HG02642 (cell line): ENCODE measurements around the gene PRRG3.
"Not testable (repeated sequence)": the region's sequence is repeated elsewhere in the genome, so short reads cannot be mapped to it uniquely, and the experiment has no call there.

Experiments
- ATAC-seq: cut with Tn5 transposase; IDR thresholded peaks from one replicate; pipeline ENCODE4 v1.9.1; 2021; ENCODE audit warnings: mild to moderate bottlenecking; ENCODE audit not compliant: unreplicated experiment, poor library complexity

Gene PRRG3

DNA sequence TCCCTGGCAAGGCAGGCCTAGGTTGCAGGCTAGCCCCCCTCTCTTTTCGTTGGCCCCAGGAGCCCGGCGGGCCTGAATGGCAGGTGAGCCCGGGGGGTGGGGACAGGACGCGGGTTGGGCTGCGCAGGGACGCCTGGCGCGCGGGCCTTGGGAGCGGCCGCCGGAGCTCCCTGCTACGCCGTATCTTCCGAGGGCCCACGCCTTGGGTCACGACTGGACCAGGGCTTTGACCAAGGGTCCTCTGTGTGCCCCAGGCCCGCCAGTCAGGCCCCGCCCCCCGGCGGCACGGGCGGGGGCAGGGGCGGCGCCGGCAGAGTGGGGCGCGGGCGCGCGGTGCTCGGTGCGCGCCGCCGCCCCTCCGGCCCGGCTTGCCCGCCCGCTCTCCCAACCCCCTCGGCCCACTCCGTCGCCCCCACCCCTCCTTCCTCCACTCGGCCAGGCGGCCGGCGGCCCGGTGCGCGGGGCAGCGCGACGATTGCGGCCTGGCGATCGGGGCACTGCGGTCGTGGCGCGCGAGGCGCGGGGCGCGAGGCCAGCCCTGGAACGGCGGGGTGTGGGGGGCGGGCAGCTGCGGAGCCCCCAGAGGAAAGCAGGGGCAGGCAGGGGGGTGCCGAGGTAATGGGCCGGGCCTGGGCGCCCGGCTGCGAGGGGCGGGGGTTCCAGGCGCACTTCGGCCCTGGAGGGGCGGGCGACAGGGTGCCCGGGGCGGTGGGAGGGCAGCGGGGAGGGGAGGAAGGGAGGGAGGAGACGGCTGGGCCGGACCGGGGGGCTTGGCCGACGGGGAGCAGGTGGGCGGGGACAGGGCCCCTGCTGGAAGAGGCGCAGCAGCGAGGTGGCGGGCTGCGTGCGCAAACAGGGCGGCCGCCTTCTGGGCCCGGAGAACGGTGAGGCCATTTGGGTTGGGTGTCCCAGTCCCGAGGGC is at the start of gene PRRG3:
Gene PRRG3 (plus strand): TSS at position 798 of the 922 bp plus-strand sequence. CDS start 3,357 bp downstream, outside the sequence.
- no peak for ATAC-seq

DNA sequence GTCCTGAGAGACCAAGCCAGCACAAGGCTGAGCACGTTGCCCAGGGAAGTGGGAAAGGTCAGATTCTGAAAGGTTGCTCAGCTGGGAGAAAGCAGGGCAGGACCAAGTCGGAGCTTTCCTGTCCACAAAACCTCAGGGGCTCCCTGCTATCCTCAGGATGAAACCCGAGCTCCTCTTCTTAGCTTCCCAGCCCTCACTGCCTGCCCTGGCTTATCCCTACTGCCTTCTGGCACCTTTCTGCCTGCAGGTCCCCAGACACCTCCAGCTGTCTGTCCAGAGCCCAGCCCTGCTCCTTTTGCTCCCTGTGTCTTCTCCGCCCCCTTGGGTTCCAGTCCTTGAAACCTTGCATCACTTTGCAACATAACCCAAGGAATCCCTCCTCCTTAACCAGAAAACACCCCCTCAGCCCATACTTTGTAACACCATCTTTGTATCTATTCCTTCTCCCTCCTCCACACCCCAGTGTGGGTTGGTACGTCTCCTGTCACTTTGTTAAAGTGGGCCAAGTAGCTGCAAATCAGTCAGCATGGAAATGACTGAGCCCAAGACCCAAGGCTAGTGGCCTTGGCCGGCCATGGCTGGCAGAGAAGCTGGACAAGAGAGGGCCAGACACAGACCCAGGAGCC is 20.0 kb upstream of the PRRG3 start:
- ATAC-seq, result no peak

DNA sequence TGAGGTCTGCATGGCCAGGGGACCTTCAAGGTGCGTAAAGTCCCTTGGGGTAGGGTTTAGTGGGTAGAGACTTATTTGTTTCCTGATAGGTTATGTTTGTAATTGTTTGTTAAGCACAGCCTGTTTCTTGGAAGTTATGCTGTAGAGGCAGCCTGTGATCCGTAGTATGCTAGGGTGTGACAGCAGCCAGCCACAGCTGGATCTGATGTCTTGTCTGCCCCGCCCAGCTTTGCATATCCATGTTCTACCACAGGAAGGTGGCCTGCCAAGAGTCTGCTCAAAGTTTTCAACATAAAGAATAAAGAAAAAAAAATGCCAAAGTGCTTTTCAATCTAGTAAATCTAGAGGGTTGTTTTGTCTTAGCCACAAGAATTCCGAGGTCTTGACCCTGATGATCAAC is 19.1 kb upstream of the PRRG3 start:
- no peak for ATAC-seq

DNA sequence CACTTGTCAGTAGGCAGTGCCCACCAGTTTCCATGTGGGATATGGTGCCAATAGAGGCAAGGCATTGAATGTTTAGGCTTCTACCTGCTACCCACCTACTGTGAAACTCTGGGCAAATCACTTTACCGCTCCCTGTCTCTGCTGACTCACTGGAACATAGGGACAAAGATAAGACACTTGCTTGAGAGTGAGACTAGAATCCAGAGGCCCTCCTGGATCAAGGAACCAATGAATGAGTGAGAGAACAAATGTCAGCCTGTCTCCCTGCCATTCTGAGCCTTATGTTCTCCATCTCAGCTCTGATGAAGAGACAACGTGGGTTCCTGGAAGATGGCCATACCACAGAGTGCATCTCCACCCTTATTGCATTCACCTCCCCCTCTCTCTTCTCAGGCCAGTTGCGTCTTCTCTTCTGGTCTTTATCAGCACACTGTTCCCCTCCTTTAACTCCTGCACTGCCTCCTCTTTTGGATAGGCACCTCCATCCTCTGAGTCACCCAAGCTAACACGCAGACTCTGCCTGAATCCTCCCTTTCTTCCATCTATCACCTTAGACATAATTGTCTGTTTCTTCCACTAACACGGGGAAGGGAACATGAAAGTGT is 15.4 kb upstream of the PRRG3 start:
- no peak for ATAC-seq

DNA sequence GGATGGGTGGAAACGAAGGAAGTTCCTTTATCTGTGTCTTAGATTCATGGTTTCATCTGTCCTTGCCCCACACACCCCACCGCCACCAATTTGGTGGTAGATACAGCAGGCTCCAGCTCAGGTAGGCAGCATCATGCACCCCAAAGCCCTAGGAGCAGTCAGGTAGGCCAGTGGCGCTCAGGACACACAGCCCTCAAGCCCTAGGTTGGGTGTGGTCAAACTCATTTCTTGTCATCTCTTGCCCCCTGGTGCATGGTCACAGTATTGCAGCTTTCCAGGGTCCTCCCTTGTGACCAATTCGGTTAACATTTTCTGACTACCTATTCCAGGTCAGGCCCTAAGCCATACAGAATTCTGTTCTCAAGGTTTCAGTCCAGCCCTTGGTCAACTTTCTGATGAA is 14.5 kb upstream of the PRRG3 start:
- ATAC-seq, result peak; percentile 82

DNA sequence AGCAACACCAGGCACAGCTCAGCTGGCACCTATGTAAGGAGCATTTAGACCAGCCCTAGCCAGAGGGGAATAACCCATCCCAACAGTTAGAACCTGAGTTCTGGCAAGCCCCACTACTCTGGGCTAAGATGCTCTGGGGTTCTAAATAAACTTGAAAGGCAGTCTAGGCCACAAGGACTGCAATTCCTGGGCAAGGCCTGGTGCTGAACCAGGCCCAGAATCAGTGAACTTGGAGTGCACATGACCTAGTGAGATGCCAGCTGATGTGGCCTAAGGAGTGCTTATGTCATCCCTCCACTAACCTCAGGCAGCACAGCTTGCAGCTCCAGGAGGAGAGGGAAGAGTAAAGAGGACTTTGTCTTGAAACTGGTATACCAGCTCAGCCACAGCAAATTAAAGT is 7.6 kb upstream of the PRRG3 start:
- no peak for ATAC-seq

DNA sequence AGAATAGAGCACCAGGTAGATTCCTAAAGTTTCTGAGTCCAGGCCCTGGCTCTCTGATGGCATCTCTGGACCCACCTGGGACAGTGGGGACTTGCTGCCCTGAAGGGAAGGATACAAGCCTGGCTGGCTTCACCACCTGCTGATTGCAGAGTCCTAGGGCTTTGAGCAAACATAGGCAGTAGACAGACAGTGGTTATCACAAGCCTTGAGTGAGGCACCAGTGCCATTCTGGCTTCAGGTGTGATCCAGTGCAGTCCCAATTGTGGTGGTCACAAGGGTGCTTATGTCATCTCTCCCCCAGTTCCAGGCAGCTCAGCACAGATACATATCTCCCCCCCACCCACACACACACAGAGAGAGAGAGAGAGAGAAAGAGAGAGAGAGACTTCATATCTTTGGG is 6.6 kb upstream of the PRRG3 start:
- ATAC-seq, result no peak

DNA sequence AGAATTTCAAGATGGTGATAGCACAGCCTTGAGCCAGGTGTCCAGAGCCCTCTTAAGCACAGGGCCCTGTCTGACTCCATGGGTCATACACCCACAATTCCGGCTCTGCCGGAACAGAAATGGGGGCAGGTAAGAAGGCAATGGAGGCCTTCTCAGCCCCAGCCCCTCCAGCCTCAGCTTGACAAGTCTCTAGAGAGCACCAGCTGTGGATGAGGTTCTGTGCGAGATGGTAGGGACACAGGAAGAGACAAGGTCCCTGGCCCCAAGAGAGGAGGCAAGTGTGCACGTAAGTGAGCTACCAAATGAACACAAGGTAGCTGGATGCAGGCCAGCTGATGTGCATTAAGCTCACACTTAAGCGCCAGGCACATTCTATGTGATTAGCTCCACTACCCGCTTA is 2.4 kb upstream of the PRRG3 start:
- no peak for ATAC-seq

DNA sequence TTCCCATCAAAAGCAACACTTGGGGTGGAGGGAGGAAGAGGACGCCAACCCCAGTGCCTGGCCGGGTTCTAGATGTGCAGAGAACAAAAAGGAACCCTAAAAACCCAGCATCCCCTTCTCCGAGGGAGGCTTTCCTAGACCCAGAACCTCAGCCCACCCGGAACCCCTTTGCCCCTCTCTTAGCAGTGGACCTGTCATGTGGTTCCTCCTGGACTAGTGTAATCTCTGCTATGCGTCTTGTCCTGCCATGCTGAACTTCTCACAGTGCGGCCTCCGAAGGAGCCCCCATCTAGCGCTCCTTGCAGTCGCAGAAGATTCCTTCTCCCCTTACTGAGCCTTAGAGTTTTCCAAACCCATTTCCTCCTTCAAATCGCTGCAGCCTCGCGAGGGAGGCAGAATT is 1.1 kb upstream of the PRRG3 start:
- ATAC-seq, result no peak

DNA sequence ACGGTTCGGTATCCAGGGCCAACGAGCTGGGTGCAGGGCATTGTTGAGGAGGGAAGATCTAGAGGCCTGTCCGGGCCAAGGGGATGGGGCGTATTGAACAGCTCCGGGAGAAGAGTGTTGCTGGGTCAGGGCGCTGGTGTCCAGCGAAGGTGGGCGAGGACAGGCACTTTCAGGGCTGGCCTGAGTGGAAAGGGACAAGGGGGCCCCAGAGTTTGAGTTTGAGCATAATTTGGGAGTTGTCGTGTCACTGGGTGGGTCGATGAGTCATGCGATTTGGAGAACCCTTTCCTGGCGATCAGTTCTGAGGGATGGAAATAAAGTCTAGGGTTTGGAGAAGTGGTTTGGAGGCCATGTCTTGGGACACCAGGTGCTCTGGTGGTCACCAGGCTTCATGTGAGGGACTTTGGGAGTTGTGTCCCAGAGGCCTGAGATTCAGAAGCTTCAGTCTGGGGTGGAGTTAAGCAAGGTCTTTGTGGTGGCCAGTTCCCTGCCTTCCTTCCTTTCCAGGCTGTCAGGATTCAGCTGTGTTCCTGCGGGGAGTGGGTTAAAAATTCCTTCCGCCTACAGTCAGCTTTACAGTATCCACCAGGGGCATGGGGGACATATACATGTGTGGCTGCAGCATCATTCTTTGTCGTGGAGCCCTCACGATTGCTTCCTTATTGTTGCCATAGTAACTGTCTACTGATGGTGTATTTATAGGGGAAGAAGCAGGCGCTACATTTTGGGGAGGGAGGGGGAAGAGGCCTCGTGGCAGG is 504 bp downstream of the PRRG3 start:
- ATAC-seq, result no peak

DNA sequence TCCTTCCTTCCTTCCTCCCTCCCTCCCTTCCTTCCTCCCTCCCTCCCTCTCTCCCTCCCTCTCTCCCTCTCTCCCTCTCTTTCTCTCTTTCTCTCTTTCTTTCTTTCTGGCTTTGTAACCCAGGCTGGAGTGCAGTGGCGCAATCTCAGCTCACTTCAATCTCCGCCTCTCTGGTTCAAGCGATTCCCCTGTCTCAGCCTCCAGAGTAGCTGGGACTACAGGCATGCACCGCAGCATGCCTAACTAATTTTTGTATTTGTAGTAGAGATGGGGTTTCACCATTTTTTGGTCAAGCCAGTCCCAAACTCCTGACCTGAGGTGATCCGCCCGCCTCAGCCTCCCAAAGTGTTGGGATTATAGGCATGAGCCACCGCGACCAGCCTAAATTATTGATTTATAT is 1.8 kb downstream of the PRRG3 start:
- not testable (repeated sequence) for ATAC-seq

DNA sequence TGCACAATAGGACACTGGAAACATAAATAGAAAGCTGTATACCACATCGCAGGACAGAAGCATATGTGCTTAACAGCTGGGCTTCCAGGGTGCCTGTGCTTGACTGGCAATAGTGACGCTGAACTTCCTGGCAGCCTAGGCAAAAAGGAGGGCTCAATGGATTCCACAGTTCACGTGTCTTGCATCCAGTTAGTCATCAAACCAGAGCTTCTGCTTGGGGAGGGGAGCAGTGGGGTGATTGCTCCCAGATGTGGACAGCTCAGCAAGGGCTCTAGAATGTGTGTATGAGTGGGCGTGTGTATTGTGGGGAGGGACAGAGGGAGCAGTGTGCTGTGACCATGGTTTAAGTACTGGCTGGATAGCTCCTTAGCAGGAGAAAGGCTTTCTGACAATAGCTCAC is 2.3 kb downstream of the PRRG3 start:
- ATAC-seq, result no peak

DNA sequence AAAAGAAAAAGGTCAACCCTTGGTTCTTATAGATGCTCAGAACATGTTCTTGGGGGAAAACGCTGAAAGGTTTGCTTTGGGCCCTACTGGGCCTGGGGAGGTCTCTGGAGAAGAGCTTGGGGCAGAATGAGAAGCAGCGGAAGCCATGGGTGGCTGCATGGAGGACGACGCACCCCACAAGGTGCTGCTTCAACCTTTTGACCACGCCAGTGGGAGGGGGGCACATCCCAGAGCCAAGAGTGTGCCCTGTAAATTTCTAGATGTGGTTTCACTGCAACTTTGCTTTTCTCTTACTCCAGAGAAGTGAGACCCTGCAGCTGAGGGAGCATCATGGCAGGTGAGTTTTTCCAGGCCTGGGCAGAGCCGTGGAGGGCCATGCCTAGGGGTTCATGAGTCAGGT is 3.2 kb downstream of the PRRG3 start:
- no peak for ATAC-seq

DNA sequence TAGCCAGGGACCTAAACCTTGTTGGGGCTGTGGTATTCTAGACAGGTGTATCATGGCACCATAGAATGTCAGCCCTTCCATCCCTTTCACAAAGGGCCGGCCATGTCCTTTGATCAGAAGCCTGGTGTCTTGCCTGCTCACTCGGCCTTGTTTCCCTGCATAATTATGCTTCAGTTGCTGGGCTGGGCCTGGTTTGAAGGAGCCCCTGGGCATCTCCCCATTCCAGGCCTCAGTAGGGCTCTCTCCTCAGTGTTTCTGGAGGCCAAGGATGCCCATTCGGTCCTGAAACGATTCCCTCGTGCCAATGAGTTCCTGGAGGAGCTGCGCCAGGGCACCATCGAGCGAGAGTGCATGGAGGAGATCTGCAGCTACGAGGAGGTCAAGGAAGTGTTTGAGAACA is 4.5 kb downstream of the PRRG3 start:
- no peak for ATAC-seq

DNA sequence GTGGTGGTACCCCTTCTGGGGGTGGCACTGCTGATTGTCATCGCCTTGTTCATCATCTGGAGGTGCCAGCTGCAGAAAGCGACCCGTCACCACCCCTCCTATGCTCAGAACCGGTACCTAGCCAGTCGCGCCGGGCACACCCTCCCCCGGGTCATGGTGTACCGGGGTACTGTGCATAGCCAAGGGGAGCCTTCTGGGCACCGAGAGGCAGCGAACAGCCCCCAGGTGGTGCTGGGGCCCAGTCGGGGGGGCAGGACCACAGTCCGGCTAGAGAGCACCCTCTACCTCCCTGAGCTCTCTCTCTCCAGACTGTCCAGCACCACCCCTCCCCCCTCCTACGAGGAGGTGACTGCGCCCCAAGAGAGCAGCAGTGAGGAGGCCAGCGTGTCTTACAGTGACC is 5.3 kb downstream of the PRRG3 start:
- ATAC-seq, result no peak

DNA sequence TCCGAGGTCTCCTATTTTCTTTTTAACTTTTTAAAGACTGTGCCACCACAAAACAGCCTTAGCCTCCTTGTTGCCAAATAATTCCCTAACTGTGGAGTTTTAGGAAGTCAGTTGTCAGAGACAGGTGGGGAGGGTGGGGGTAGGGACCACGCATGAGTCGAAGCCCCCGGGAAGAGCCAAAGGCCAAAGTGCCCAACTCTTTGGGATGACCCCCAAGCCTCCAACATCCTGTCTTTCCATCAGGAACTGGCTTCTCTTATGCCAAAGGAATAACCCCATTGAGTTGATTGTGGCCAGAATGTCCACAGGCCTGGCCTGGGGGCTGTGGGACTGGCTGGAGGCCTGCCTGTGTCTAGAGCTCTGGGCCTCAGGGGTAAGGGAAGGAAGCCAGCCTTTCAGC is 5.8 kb downstream of the PRRG3 start:
- ATAC-seq, result no peak

DNA sequence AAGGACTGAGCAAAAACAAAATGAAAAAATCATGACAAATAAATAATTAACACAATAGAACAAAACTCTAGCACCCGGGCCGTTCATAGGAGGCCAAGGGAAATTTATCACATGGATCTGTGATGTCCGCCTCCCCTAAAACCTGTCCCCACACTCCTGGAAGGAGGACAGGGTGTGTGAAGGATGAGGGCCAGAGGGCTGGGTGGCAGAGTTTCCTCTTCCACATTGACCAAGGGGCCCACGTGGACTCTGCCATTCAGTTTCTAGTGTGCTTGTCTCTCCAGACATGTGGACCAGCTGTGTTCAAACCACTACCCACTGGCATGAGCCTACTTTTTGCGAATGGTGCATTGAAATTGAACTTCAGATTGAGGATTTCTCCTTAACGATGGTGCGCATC is 6.3 kb downstream of the PRRG3 start:
- ATAC-seq, result no peak

DNA sequence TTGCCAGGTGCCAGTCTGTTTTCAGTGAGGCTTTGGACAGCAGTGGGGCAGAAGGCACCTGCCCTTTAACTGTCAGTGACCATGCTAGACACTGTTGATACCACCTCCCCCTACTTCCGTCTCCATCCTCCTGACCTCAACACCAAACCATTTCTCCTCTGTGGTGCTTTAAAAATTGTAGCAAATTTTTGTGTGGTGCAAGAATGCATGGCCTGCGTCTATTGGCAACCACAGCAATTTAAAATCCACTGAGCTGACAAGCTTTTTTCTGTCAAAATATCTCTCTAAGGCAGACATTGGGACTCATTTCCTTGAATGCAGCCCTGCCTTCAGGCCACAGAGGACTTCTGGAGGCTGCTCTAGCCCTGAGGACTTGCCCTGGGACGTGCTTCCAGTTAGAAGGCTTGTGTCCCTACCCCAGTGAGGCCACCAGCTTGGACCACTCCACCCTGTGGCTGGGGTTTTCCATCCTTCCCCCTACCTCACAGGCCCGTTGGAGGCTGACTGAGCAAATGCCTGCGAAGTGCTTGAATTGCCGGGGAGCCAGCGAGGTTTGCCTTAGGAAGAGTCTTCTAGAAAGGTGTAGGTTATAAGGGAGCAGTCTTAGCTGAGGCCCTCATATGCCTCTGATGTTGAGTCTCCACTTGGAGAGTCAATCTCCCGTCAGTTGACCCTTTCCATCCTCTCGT is 6.9 kb downstream of the PRRG3 start:
- ATAC-seq, result no peak

DNA sequence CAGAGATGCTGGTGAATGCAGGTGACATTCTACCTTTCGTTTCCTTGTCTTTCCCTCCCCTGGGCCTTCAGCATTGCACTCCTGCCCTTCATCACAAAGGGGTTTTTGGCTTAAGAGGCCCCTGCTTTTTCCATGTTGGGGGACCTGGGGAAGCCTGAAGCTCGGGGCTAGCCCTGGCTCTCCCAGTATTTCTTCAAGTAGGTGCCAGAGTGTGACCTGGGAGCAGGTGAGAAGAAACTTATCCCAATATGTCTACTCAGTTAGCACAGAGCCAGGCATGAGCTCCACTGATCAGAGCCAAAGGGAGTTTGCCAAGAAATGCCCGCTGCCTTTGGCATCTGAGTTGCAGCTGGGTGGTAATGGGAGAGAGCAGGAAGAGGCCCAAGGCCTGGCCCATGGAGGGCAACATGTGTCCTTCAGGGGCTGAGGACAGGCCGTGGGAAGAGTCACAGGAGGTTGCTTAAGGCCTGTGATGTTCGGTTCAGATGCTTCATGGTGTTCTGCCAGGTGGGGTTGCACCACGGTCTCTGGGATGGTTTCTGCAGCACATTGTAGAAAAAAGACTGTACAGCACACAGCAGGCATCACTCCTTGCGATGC is 7.6 kb downstream of the PRRG3 start:
- no peak for ATAC-seq

DNA sequence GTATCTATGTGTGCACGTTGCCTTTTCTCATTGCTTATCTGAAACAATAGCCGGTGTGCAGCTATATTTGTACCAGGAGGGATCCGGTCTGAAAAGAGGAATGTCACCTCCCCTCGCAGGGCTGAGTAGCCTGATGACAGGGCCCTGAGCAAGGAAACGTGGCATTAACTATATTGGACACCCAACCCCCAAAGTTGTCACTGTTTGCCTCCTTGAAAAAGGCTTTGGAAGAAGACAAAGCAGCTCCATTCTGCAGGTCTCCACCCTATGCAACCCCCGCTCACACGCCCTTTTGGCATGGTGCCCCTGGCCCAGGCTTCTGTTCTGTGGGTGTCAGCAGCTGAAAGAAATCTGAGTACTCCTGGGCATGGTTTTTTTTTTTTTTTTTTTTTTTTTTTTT is 8.2 kb downstream of the PRRG3 start:
- no peak for ATAC-seq
